GM19463 (cell line): Measurements from ENCODE around the gene GIMAP2.

Experiments
- ATAC-seq: cut with Tn5 transposase; IDR thresholded peaks from one replicate; pipeline ENCODE4 v1.9.1; 2021; ENCODE audit warnings: mild to moderate bottlenecking, moderate library complexity; ENCODE audit not compliant: unreplicated experiment

Gene GIMAP2

GRCh38 chr7:150731916-150732315 lies 46.4 kb downstream of the GIMAP2 start:
- no peak for ATAC-seq

- ATAC-seq = no peak
These were observed 47.4 kb downstream of the GIMAP2 start for GRCh38 chr7:150732786-150733481.

GRCh38 chr7:150733482-150734095 lies 48.1 kb downstream of the GIMAP2 start:
- no peak for ATAC-seq

- no peak for ATAC-seq
These were observed 48.7 kb downstream of the GIMAP2 start for GRCh38 chr7:150734254-150734653.

GRCh38 chr7:150735596-150736358 lies 50.3 kb downstream of the GIMAP2 start:
- ATAC-seq = no peak

GRCh38 chr7:150736864-150737263 lies 51.4 kb downstream of the GIMAP2 start:
- peak; percentile 4 for ATAC-seq

- peak; percentile 57 for ATAC-seq
These were observed 52.0 kb downstream of the GIMAP2 start, which contains the start of gene GIMAP5 for GRCh38 chr7:150737265-150738055. GIMAP5 (plus strand) TSS chr7:150737418; CDS start chr7:150740885, 3,467 bp downstream.

- ATAC-seq = no peak
These were observed 52.6 kb downstream of the GIMAP2 start for GRCh38 chr7:150738092-150738491.

GRCh38 chr7:150738591-150739001 lies 53.1 kb downstream of the GIMAP2 start:
- ATAC-seq = no peak

GRCh38 chr7:150739033-150739432 lies 53.5 kb downstream of the GIMAP2 start:
- ATAC-seq = no peak

GRCh38 chr7:150740053-150740452 lies 54.5 kb downstream of the GIMAP2 start:
- no peak for ATAC-seq

GRCh38 chr7:150742286-150742968 lies 56.9 kb downstream of the GIMAP2 start:
- no peak for ATAC-seq
